Esophagus squamous epithelium (tissue), 4 donors: ENCODE measurements around the gene THAP5.

Experiments used
- POLR2A ChIP-seq, 4 donors: fragments of 450-650 bp; IDR thresholded peaks; one replicate each; pipeline ENCODE4 v1.6.1; 2017; ENCODE audit warnings: antibody characterized with exemption in 4 of 4, mild to moderate bottlenecking in 4 of 4, moderate library complexity in 3 of 4
- TF ChIP-seq, protein P1 (sequence below), 6 experiments: fragments of 450-650 bp in 4 of 6; fragments of 200-600 bp in 2 of 6; sonication (generic) in 2 of 6; IDR thresholded peaks; one replicate each; pipeline ENCODE4 v1.5.1; 2016 to 2019; ENCODE audit warnings: antibody characterized with exemption in 6 of 6, mild to moderate bottlenecking in 4 of 6, moderate library complexity in 4 of 6

DNA sequence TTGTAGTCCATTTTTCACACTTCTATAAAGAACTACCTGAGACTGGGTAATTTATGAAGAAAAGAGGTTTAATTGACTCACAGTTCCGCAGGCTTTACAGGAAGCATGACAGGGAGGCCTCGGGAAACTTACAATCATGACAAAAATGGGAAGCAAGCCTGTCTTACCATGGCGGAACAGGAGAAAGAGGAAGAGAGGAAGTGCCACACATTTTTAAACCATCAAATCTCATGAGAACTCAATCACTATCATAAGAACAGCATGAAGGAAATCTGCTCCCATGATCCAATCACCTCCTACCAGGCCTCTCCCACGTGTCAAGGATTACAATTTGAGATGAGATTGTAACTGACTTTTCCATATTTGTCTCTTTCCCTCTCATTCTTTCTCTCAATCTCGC lies 34.2 kb downstream of the THAP5 start:
- TF ChIP-seq, protein P1, sequence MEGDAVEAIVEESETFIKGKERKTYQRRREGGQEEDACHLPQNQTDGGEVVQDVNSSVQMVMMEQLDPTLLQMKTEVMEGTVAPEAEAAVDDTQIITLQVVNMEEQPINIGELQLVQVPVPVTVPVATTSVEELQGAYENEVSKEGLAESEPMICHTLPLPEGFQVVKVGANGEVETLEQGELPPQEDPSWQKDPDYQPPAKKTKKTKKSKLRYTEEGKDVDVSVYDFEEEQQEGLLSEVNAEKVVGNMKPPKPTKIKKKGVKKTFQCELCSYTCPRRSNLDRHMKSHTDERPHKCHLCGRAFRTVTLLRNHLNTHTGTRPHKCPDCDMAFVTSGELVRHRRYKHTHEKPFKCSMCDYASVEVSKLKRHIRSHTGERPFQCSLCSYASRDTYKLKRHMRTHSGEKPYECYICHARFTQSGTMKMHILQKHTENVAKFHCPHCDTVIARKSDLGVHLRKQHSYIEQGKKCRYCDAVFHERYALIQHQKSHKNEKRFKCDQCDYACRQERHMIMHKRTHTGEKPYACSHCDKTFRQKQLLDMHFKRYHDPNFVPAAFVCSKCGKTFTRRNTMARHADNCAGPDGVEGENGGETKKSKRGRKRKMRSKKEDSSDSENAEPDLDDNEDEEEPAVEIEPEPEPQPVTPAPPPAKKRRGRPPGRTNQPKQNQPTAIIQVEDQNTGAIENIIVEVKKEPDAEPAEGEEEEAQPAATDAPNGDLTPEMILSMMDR (IDR thresholded peaks at IDR 0.05): no peak
- no peak for TF ChIP-seq POLR2A (IDR thresholded peaks at IDR 0.05)
